Fibroblast of skin of abdomen (primary cell): ENCODE measurements around the gene KCNN3.

ENCODE experiments used
- DNase-seq: peaks from one replicate; pipeline ENCODE4 v3.0.0-alpha.2; 2013

The KCNN3 gene

DNA sequence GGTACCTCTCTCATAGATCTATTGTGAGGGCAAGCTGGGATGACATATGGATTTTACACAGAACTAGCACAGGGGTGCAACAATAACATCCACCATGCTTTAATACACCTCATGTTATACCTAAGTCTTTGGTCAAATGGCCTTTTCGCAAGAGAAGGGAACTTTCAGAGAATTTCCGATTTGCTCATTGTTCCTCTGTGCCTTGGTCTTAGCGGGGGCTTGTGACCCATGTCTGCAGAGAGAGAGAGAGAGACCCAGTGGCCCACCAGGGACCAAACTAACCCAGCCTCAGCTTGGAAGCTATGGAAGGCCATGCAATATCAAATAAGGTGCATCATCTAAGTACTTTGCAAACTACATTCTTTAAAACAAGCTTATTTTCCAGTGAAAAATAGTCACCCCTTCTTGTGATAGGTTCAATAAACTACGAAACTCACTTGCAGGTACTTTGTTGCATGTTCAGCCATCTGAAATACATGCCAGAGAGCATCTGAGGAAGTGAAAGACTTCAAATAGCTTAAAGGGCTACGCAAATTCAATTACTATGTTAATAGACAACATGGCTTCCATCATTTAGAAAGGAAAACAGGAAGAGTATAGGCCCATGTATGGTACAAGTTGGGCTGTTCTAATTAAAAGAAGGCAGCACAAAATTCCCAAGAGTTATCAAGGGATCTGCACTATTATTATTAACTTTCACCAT is 100.7 kb downstream of the KCNN3 start:
- no peak for DNase-seq

GRCh38 chr1:154768456-154769125 is 101.5 kb downstream of the KCNN3 start:
- no peak for DNase-seq

- DNase-seq, result no peak
These were observed 102.5 kb downstream of the KCNN3 start for GRCh38 chr1:154767315-154768240.

- DNase-seq, result no peak
These were observed 104.1 kb downstream of the KCNN3 start for GRCh38 chr1:154765970-154766369.

- no peak for DNase-seq
These were observed 105.3 kb downstream of the KCNN3 start for GRCh38 chr1:154764773-154765172.

- no peak for DNase-seq
These were observed 105.9 kb downstream of the KCNN3 start for GRCh38 chr1:154764181-154764580.

DNA sequence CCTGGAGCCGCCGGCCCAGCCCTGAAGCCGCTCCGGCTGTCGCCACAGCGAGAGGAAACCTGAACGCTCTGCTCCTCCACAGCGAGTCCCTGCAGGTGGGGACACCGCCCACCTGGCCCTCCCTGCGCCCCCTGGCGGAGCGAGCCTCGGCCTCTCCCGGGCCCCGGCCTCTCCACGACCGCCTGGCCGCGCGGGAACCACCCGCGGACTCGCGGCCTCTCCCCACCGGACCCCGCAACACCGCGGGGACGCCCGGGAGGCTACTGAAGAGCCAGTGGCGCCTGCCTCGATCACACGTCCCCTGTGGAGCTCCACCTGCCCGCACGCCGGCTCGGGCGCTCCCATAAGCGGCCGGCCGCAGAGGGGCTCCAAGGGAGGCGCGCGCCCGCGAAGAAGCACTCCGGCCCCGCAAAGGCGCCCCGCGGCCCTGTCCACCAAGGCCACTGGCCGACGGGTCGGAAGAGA is 109.6 kb downstream of the KCNN3 start:
- DNase-seq, result no peak

GRCh38 chr1:154759793-154760192 is 110.3 kb downstream of the KCNN3 start:
- DNase-seq, result no peak

DNA sequence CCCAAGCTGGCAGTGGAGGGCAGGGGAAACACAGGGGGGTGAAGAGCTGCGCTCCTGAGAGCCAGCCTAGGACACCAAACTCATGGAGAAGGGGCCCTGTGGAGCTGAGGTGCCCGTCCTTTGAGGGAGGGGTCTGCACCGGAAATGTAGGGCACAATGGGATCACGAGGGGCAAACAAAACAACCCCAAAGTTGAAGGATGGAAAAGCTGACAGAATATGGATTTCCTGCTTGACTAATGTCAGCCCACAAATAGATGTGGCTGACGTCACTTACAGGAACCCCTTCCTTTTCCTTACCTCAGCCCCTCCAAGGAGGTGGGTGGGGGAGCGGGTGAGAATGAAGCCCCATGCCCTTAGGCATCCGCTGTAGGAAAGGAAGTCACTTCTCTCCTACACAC is 110.9 kb downstream of the KCNN3 start:
- DNase-seq, result no peak

GRCh38 chr1:154758346-154758745 is 111.7 kb downstream of the KCNN3 start:
- no peak for DNase-seq

DNA sequence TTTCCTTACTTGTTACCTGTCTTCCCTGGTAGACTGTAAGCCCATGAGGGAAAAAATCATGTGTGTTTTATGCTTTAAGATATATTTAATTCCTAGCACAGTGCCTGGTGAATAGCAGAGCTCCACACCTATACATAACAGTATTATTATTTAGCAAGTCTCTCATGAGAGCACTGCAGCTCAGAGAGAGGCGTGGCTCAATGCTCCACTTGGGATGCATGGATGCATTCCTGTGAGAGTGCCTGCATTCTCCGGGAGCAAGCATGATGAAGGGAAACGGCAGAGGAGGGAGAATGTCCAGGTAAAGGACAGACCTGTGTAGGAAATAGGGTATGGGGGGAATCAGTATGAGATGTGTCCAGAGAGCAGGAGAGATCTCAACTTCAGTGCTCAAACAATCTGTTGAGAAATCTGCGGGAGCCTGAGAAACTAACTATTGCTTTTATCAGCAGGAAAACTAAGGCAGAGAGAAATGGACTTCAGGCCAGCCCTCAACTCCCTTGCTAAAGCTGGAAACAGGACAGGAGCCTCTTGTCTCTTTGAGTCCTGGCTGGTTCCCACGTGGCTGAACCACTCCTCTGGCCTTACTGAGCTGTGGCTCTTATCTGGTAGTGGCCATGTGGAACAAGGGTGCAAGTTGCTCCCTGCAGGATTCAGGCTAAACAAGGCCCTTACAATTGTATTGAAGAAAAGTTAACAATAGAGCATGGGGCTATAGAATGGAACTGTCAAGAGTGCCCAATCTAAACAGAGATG is 113.1 kb downstream of the KCNN3 start:
- DNase-seq, result no peak

- peak; percentile 31 for DNase-seq
These were observed 114.0 kb downstream of the KCNN3 start for GRCh38 chr1:154755858-154756730.

- DNase-seq, result no peak
These were observed 116.7 kb downstream of the KCNN3 start for GRCh38 chr1:154753426-154753825.

DNA sequence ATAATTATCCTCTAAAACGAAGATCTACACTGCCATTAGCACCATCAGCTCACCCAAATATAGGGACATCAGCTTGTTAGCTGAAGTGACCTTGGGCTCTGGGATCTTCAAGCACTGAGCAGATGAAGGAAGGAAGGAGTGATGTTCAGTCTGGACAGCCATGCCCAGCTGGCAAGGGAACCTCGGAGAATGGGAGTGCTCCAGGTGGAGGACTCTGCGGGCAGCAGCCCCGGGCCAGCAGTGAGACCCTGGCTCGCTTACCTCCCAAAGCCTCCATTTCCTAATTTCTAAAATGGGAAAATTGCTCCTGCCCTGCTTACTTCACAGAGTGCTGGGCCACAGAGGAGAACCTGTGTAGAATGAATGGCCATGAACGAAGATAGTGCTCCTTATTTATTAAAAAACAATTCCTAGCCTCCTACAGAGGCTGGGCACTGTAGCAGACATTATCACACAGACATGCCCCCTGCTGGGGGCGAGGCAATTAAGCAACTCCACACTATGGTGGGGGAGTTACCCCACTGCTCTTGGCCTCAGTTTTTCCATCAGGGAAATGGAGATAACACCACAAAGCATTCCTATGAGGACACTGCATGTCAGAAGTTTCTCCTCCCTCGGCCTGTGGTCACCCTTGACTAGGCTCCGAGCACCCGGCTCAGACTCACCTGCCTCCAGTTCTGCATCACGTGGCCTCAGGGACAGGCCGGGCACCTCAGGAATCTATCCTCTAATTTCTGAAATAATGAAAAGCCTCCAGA is 117.6 kb downstream of the KCNN3 start:
- DNase-seq, result no peak

- no peak for DNase-seq
These were observed 118.4 kb downstream of the KCNN3 start for GRCh38 chr1:154751690-154752089.

DNA sequence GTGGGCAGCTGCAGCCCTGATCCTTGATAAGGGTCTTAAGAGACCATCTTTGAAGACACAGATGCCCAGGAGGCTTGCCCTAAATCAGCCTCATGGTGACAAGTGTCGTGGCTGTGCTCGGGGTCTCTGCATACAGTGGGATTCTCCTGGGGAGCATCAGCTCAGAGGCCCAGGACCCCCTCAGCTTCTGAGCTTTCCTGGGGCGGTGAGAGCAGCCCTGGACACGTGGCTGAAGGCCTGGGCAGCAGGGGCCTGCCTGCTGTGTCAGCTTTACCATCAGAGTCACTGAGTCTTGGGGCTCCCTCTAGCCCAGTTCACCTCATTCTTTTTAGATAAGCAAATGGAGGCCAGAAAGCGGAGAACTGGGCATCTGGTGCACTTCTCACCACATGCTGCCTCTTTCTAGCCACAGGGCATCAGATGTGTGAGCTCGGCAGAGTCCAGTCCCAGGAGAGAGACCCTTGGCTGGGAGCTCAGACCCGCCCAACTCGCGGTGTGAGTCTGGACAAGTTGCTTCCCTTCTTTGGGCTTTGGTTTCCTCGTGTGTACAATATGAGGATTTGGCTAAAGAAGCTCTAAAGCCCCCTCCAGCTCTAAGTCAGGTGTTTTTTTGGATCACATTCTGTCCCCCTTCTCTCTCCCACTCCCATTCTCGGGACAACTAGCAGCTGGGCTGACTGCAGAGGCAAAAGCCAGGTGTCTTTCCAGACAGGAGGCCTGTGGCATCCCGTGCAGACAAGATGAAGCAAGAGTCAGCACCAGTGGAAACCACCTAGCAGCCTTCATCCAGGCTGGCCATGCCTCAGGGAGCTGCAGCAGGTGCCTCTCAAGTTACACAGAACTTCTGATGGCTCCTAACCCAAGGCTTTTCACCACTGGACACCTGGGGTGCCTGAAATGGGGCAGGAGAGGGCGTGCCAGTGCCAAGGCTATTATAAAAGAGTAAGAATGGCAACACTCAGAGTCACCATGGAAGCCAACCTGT is 119.1 kb downstream of the KCNN3 start:
- DNase-seq, result no peak

DNA sequence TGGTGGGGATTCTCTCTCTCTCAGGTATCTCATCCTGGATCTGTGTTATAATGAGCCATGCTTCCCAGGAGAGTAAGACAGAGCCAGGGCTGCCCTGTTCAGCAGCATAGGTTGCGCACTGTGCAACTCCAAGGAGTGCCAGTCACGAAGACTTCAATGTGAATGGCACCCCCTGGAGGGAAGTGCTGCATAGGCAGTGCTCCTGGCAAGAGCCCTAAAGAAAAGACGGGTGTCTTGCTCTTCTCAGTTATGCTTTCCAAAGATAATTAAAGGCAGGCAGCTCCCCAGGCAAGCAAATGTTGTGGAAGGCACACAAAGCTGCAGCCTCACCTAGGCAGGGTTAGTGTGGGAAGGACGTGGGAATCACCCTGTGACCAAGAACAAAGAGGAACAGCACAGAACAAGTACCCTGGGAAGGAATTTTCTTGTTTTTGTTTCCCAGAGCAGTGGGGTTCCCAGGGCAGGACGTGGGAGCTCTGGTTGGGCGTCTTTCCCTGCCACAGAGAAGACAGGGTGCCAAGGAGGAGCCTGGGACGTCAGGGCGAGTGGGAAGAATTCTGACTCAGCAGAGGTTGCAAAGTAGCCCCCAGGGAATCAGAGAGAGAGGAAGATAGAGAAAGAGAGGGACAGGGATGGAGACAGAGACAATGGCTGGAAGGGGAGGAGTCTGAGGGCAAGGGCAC is 120.9 kb downstream of the KCNN3 start:
- no peak for DNase-seq

GRCh38 chr1:154748405-154748775 is 121.7 kb downstream of the KCNN3 start:
- no peak for DNase-seq
